Right lung (tissue), 5 donors: ENCODE data around the gene NAT14. TPM values are rescaled to one million over a fixed set of nuclear protein-coding genes. Genes with fewer than 3 reads are reported as not detected.

Source experiments
- DNase-seq, 2 donors: peaks; one replicate each; pipeline ENCODE4 v3.0.0-alpha.2; 2013
- polyA plus RNA-seq, 5 donors: library from polyadenylated mRNA; unstranded; fragments of 120-200 nt; gene quantifications; one replicate each; pipeline versions ENCODE4 v1.2.1 to v1.2.3, GENCODE V29; 2013; ENCODE audit warnings: inconsistent platforms in 1 of 5, low replicate concordance in 1 of 5; ENCODE audit not compliant: insufficient read length in 5 of 5, insufficient read depth in 1 of 5

The NAT14 gene
- polyA plus RNA-seq, 5 donors, result 28.6 to 60.8 (median 42.3) TPM

GRCh38 chr19:55466241-55466614 lies 18.8 kb upstream of the NAT14 start:
- no peak for DNase-seq

GRCh38 chr19:55467236-55468053 lies 17.5 kb upstream of the NAT14 start:
- DNase-seq, result peak in 1 of 2 donors; percentile 39

- DNase-seq, result no peak
Observed at GRCh38 chr19:55468054-55468393, 17.0 kb upstream of the NAT14 start.

- DNase-seq, result no peak
Observed at GRCh38 chr19:55471266-55471665, 13.7 kb upstream of the NAT14 start.

GRCh38 chr19:55472463-55472862 lies 12.5 kb upstream of the NAT14 start:
- DNase-seq, result no peak

GRCh38 chr19:55473225-55474012 lies 11.6 kb upstream of the NAT14 start:
- no peak for DNase-seq

- DNase-seq, result no peak
Observed at GRCh38 chr19:55474269-55475265, 10.4 kb upstream of the NAT14 start.

- DNase-seq, result peak; percentile 97 to 99
Observed at GRCh38 chr19:55476100-55476775, 8.8 kb upstream of the NAT14 start, which contains the start of gene ZNF628. ZNF628 (plus strand) TSS chr19:55476617; CDS start chr19:55479911, 3,294 bp downstream.

GRCh38 chr19:55477905-55478304 lies 7.1 kb upstream of the NAT14 start:
- DNase-seq, result no peak

GRCh38 chr19:55478364-55478763 lies 6.6 kb upstream of the NAT14 start:
- no peak for DNase-seq

GRCh38 chr19:55479045-55479444 lies 5.9 kb upstream of the NAT14 start:
- no peak for DNase-seq

GRCh38 chr19:55479451-55480230 lies 5.3 kb upstream of the NAT14 start:
- DNase-seq, result no peak

- DNase-seq, result no peak
Observed at GRCh38 chr19:55481148-55481793, 3.7 kb upstream of the NAT14 start.

- DNase-seq, result no peak
Observed at GRCh38 chr19:55481794-55482155, 3.2 kb upstream of the NAT14 start.

GRCh38 chr19:55482156-55482961 lies 2.6 kb upstream of the NAT14 start:
- DNase-seq, result no peak

GRCh38 chr19:55482967-55483705 lies 1.9 kb upstream of the NAT14 start:
- no peak for DNase-seq

- no peak for DNase-seq
Observed at GRCh38 chr19:55483706-55484592, 1.0 kb upstream of the NAT14 start.
